HepG2 (cell line): ENCODE results near the gene SNX19. TPM values are rescaled to one million over a fixed set of nuclear protein-coding genes. Genes with fewer than 3 reads are reported as not detected.

Experiments
- ATAC-seq: fragments of 200-7000 bp; cut with Tn5 transposase; 3 replicates; pipeline ENCODE4 v1.9.1; 2020; ENCODE audit warnings: mild to moderate bottlenecking, moderate library complexity
- BruUV-seq: library from RNA; stranded (reverse); fragments of 400-500 nt; replicated peaks from 2 replicates; lab custom pipeline; 2021; lab: Mats Ljungman, UMichigan
- CTCF ChIA-PET: fragments of 300-600 bp; formaldehyde crosslinking; extraction: SDS; loops from one replicate; lab custom pipeline; 2021; ENCODE audit warnings: low total read pairs, inconsistent platforms, low intra/inter-chr PET ratio; lab: Yijun Ruan, JAX
- POLR2A ChIA-PET: fragments of 350-600 bp; sonication (Branson Sonifier 250); formaldehyde crosslinking; loops from one replicate; lab custom pipeline; 2020; ENCODE audit warnings: antibody characterized with exemption, inconsistent platforms; lab: Yijun Ruan, JAX
- DNase-seq: peaks from one replicate; pipeline ENCODE4 v3.0.0-alpha.2; 2015; ENCODE audit warnings: low spot score
- FAIRE-seq: peaks from 3 replicates; lab custom pipeline; 2011; peaks lifted over from hg19 to GRCh38; lab: Jason Lieb, UNC
- H2AFZ ChIP-seq: one replicate; pipeline ENCODE4 v1.6.1; 2011; ENCODE audit warnings: low read length, inconsistent platforms
- H3K27ac ChIP-seq: fragments of 300-600 bp; 3 replicates; pipeline ENCODE4 v1.8.0; 2011; ENCODE audit warnings: mixed run types, mild to moderate bottlenecking, mixed read lengths, low read length, inconsistent platforms; ENCODE audit not compliant: insufficient read depth; ENCODE audit errors: extremely low read length
- H3K27me3 ChIP-seq, 2 experiments: fragments of 200-600 bp in 1 of 2; 2 replicates in 1 of 2; 3 replicates in 1 of 2; pipeline versions ENCODE4 v1.6.0 to v1.8.0; 2011; ENCODE audit warnings: low read length in 2 of 2, mild to moderate bottlenecking in 2 of 2, moderate library complexity in 2 of 2, inconsistent platforms in 1 of 2; ENCODE audit not compliant: insufficient read depth in 2 of 2, control insufficient read depth in 1 of 2
- H3K36me3 ChIP-seq, 2 experiments: fragments of 200-600 bp in 1 of 2; replicated peaks in 1 of 2; 2 replicates in 1 of 2; 3 replicates in 1 of 2; pipeline versions ENCODE4 v1.5.1 to v1.8.0; 2011; ENCODE audit warnings: low read length in 2 of 2, inconsistent platforms in 1 of 2; ENCODE audit not compliant: insufficient read depth in 2 of 2, control insufficient read depth in 1 of 2
- H3K4me1 ChIP-seq: 2 replicates; pipeline ENCODE4 v1.5.1; 2012; ENCODE audit warnings: low read length, inconsistent platforms; ENCODE audit not compliant: insufficient read depth
- H3K4me2 ChIP-seq: 2 replicates; pipeline ENCODE4 v1.6.0; 2011; ENCODE audit warnings: low read depth, low read length, inconsistent platforms
- H3K4me3 ChIP-seq, 3 experiments: fragments of 200-600 bp in 1 of 3; sonication (generic), shearing (Covaris generic) in 1 of 3; replicated peaks in 1 of 3; 2 replicates each; pipeline ENCODE4 v1.5.1; 2011 to 2016; ENCODE audit warnings: low read length in 3 of 3, inconsistent platforms in 2 of 3, low read depth in 2 of 3, mild to moderate bottlenecking in 2 of 3, control low read depth in 1 of 3, mixed read lengths in 1 of 3; ENCODE audit not compliant: insufficient read depth in 1 of 3
- H3K79me2 ChIP-seq: one replicate; pipeline ENCODE4 v1.6.1; 2011; ENCODE audit warnings: low read length, inconsistent platforms; ENCODE audit not compliant: insufficient read depth
- H3K9ac ChIP-seq: 2 replicates; pipeline ENCODE4 v1.6.0; 2011; ENCODE audit warnings: mild to moderate bottlenecking, low read depth, low read length, inconsistent platforms; ENCODE audit not compliant: insufficient read depth
- H3K9me3 ChIP-seq: 2 replicates; pipeline ENCODE4 v1.5.1; 2012; ENCODE audit warnings: mild to moderate bottlenecking, low read length
- H4K20me1 ChIP-seq: 2 replicates; pipeline ENCODE4 v1.6.0; 2011; ENCODE audit warnings: inconsistent platforms, mild to moderate bottlenecking, low read length, moderate library complexity; ENCODE audit not compliant: insufficient read depth
- CCDC6 ChIP-seq: sonication (generic); formaldehyde crosslinking; IDR thresholded peaks from 2 replicates; pipeline ENCODE4 v1.8.1; 2022; ENCODE audit warnings: mild to moderate bottlenecking, missing genetic modification reagents, moderate library complexity
- JDP2 ChIP-seq: sonication (generic); formaldehyde crosslinking; IDR thresholded peaks from 2 replicates; pipeline ENCODE4 v1.8.1; 2022; ENCODE audit warnings: missing genetic modification reagents, borderline replicate concordance
- KLF11 ChIP-seq: IDR thresholded peaks from 2 replicates; pipeline ENCODE4 v1.6.1; 2016; ENCODE audit warnings: missing compliant biosample characterization
- NR2F1 ChIP-seq, 2 experiments: fragments of 450-650 bp in 1 of 2; formaldehyde crosslinking in 1 of 2; IDR thresholded peaks; 2 replicates each; pipeline versions ENCODE4 v1.5.0 to v1.6.1; 2016 to 2020; ENCODE audit warnings: mild to moderate bottlenecking in 1 of 2, missing compliant biosample characterization in 1 of 2, missing genetic modification reagents in 1 of 2, moderate library complexity in 1 of 2
- SATB2 ChIP-seq: sonication (generic); formaldehyde crosslinking; IDR thresholded peaks from 2 replicates; pipeline ENCODE4 v1.5.0; 2020; ENCODE audit warnings: missing genetic modification reagents
- SCMH1 ChIP-seq: sonication (generic); formaldehyde crosslinking; IDR thresholded peaks from 2 replicates; pipeline ENCODE4 v1.9.0; 2021; ENCODE audit warnings: missing genetic modification reagents, mild to moderate bottlenecking, borderline replicate concordance
- SPEN ChIP-seq: sonication (generic); formaldehyde crosslinking; IDR thresholded peaks from 2 replicates; pipeline ENCODE4 v1.5.1; 2020; ENCODE audit warnings: low read depth, mild to moderate bottlenecking, missing genetic modification reagents
- ZHX2 ChIP-seq, 2 experiments: sonication (generic) in 1 of 2; formaldehyde crosslinking in 1 of 2; IDR thresholded peaks; 2 replicates each; pipeline versions ENCODE4 v1.6.1 to v1.9.0; 2014 to 2022; ENCODE audit warnings: antibody characterized with exemption in 1 of 2, borderline replicate concordance in 1 of 2, inconsistent platforms in 1 of 2, low read depth in 1 of 2, missing genetic modification reagents in 1 of 2
- ZMAT5 ChIP-seq: sonication (generic); formaldehyde crosslinking; IDR thresholded peaks from 2 replicates; pipeline ENCODE4 v1.5.0; 2020; ENCODE audit warnings: mild to moderate bottlenecking, low read depth, missing genetic modification reagents, borderline replicate concordance
- ZNF343 ChIP-seq: sonication (generic); formaldehyde crosslinking; IDR thresholded peaks from 2 replicates; pipeline ENCODE4 v1.4.0; 2020; ENCODE audit warnings: mild to moderate bottlenecking, missing genetic modification reagents
- ZNF644 ChIP-seq: IDR thresholded peaks from 2 replicates; pipeline ENCODE4 v1.6.1; 2016; ENCODE audit warnings: low read depth
- ZSCAN25 ChIP-seq: sonication (generic); formaldehyde crosslinking; IDR thresholded peaks from 2 replicates; pipeline ENCODE4 v1.8.0; 2022; ENCODE audit warnings: mild to moderate bottlenecking, missing genetic modification reagents
- WGBS: methylation state at CpG from one replicate; pipeline ENCODE4 v1.1.6; 2017; ENCODE audit warnings: low lambda C conversion rate; 5-methylcytosine and 5-hydroxymethylcytosine counted together
- in situ Hi-C: cut with HindIII; loops from 2 replicates; pipeline ENCODE4 v1.10.0; 2017; ENCODE audit warnings: low pct_unique_long_range_greater_than_20kb; ENCODE audit not compliant: extremely low pct_ligation_motif_present
- intact Hi-C: fragments of 100-400 bp; cut with micrococcal nuclease; formaldehyde crosslinking; loops from one replicate; pipeline ENCODE4 v1.10.0; 2022; ENCODE audit not compliant: unreplicated experiment
- polyA plus RNA-seq, 8 experiments: library from polyadenylated mRNA; depleted of rRNA in 3 of 8; stranded (reverse) in 7 of 8; unstranded in 1 of 8; fragments of >200 nt; fragmentation: Illumina TruSeq in 4 of 8; extraction: Trizol in 4 of 8; gene quantifications; 2 replicates each; pipeline versions ENCODE4 v1.2.1 to v1.2.3, GENCODE V29; 2011 to 2016; ENCODE audit warnings: low read depth in 4 of 8, missing spikeins in 1 of 8, mixed read lengths in 1 of 8; ENCODE audit not compliant: insufficient read depth in 1 of 8
- total RNA-seq, 5 experiments: library from RNA; depleted of rRNA; stranded (reverse); fragments of >200 nt; fragmentation: Illumina TruSeq; extraction: Trizol; gene quantifications; 2 replicates each; pipeline ENCODE4 v1.2.3, GENCODE V29; 2016; ENCODE audit warnings: low read depth in 1 of 5
- TF ChIP-seq, protein P1 (sequence below): IDR thresholded peaks from 2 replicates; pipeline ENCODE4 v1.6.1; 2018; ENCODE audit warnings: missing genetic modification reagents, mild to moderate bottlenecking, missing compliant biosample characterization

SNX19 gene
- total and polyA plus RNA-seq, 2 of the 13 experiments (the other 11 are each of a cell fraction or from before 2014, with no cell fraction given), result 0.13 to 0.27 TPM

DNA sequence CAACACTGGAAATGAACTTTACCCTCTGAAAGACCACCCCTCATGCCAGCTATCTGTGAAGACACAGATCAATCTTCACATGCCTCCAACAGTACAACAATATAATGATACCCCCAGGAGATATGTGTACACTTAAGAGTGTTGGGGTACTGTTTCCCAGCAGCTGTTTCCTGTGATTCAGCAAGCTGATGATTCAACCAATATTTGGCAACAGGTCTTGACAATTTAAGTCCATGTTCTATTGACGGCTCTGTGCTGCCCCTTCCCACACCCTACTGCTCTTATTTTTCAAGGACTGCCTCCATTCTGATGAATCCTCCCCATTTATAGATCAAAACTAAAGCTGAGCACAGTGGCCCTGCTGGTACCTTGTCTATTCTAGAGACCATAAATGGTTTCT, 6.6 kb downstream of the SNX19 start (continued):
- TF ChIP-seq, protein P1, sequence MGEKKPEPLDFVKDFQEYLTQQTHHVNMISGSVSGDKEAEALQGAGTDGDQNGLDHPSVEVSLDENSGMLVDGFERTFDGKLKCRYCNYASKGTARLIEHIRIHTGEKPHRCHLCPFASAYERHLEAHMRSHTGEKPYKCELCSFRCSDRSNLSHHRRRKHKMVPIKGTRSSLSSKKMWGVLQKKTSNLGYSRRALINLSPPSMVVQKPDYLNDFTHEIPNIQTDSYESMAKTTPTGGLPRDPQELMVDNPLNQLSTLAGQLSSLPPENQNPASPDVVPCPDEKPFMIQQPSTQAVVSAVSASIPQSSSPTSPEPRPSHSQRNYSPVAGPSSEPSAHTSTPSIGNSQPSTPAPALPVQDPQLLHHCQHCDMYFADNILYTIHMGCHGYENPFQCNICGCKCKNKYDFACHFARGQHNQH (CRISPR knock-in tag), result no peak
- TF ChIP-seq KLF11 (CRISPR knock-in tag) (no peak), JDP2 (CRISPR knock-in tag) (no peak), ZNF644 (CRISPR knock-in tag) (no peak), ZMAT5 (CRISPR knock-in tag) (no peak), SCMH1 (CRISPR knock-in tag) (no peak), SPEN (CRISPR knock-in tag) (no peak), ZSCAN25 (CRISPR knock-in tag) (no peak), NR2F1 (CRISPR knock-in tag; IDR thresholded peaks at IDR 0.05) (no peak), ZNF343 (CRISPR knock-in tag) (no peak), SATB2 (CRISPR knock-in tag) (no peak)

GRCh38 chr11:130908770-130909625, 7.3 kb downstream of the SNX19 start:
- no peaks in the 10 kb centered on the region for H3K27me3 ChIP-seq
- no peak for DNase-seq
- CTCF ChIA-PET, result no interaction called here
- POLR2A ChIA-PET, result no interaction called here
- no peaks in the 10 kb centered on the region for H4K20me1 ChIP-seq
- H3K4me3 ChIP-seq, result no peak overlapping the region
- in situ Hi-C loops, result no loop called here
- H3K36me3 ChIP-seq, result no peaks in the 10 kb centered on the region
- H3K9me3 ChIP-seq, result no peaks in the 10 kb centered on the region
- BruUV-seq, result no TSS peak
- ATAC-seq, result no peak
- H2AFZ ChIP-seq, result no peak overlapping the region
- H3K4me2 ChIP-seq, result no peak overlapping the region
- H3K27ac ChIP-seq, result no peak overlapping the region
- H3K9ac ChIP-seq, result no peak overlapping the region
- 47% methylated on average over 4 of the region's 4 CpGs for whole genome bisulfite sequencing
- no peak for FAIRE-seq
- intact Hi-C loops, result no loop called here
- no peaks in the 10 kb centered on the region for H3K4me1 ChIP-seq
- H3K79me2 ChIP-seq, result no peaks in the 10 kb centered on the region
- no peak for TF ChIP-seq ZMAT5 (CRISPR knock-in tag)
- no peak for TF ChIP-seq ZHX2 (IDR thresholded peaks at IDR 0.05; ENCODE audit: low read depth)
- TF ChIP-seq ZHX2 (CRISPR knock-in tag; IDR thresholded peaks at IDR 0.05; ENCODE audit: borderline replicate concordance), result no peak
- no peak for TF ChIP-seq CCDC6
